Psoas muscle (tissue), 8 donors: ENCODE measurements around the gene OSGEP. TPM values are rescaled to one million over a fixed set of nuclear protein-coding genes. Genes with fewer than 3 reads are reported as not detected.
A peak's percentile ranks its signal among the peaks of the same experiment; 100 is the strongest.

Source experiments
- ATAC-seq, 4 donors: fragments of 200-7000 bp; cut with Tn5 transposase; one replicate each; pipeline ENCODE4 v1.9.1; 2020; ENCODE audit warnings: moderate library complexity in 3 of 4, mild to moderate bottlenecking in 2 of 4
- DNase-seq, 2 donors: peaks; one replicate each; pipeline ENCODE4 v3.0.0-alpha.2; 2020
- H3K27ac ChIP-seq: fragments of 200-600 bp; one replicate; pipeline ENCODE4 v1.8.0; 2022
- H3K27me3 ChIP-seq, 3 donors: fragments of 200-600 bp in 1 of 3; one replicate each; pipeline versions ENCODE4 v1.6.1 to v1.8.0; 2013 to 2022; ENCODE audit warnings: low read length in 2 of 3, mild to moderate bottlenecking in 2 of 3, moderate library complexity in 1 of 3; ENCODE audit not compliant: insufficient read depth in 3 of 3
- H3K36me3 ChIP-seq, 2 donors: fragments of 200-600 bp in 1 of 2; one replicate each; pipeline versions ENCODE4 v1.6.1 to v1.8.0; 2013 to 2022; ENCODE audit warnings: low read depth in 1 of 2, mild to moderate bottlenecking in 1 of 2, moderate library complexity in 1 of 2; ENCODE audit not compliant: insufficient read depth in 1 of 2
- H3K4me1 ChIP-seq: fragments of 200-600 bp; one replicate; pipeline ENCODE4 v1.8.0; 2022
- H3K4me3 ChIP-seq: fragments of 200-600 bp; one replicate; pipeline ENCODE4 v1.8.0; 2022; ENCODE audit warnings: mild to moderate bottlenecking
- H3K9me3 ChIP-seq: fragments of 200-600 bp; one replicate; pipeline ENCODE4 v1.8.0; 2022
- WGBS, 3 donors: extraction: QIAGEN DNeasy Blood & Tissue Kit; methylation state at CpG; one replicate each; pipeline versions ENCODE4 v1.1.6 to v1.1.7; 2013; 5-methylcytosine and 5-hydroxymethylcytosine counted together
- intact Hi-C, 2 donors: fragments of 100-400 bp; cut with DNase I; formaldehyde crosslinking; loops; one replicate each; pipeline versions ENCODE4 v1.11.0 to v1.14.2; 2022
- polyA plus RNA-seq, 3 donors: library from polyadenylated mRNA; stranded (reverse); fragments of 200-250 nt; gene quantifications; one replicate each; pipeline ENCODE4 v1.2.3, GENCODE V29; 2013
- total RNA-seq, 4 donors: library from RNA; stranded (reverse); fragmentation: NEBNext Ultra II Directional in 2 of 4; extraction: Animal tissue kit (Norgen Biotek cat#: 25700) in 2 of 4; gene quantifications; one replicate each; pipeline versions ENCODE4 v1.2.1 to v1.2.4, GENCODE V29; 2021 to 2023
- TF ChIP-seq, protein P1 (sequence below): fragments of 200-600 bp; IDR thresholded peaks from one replicate; pipeline ENCODE4 v1.8.0; 2022; ENCODE audit warnings: antibody characterized with exemption
- donor health status: healthy with polysubstance abuse.
- donor health status: DM: no; HTN: no; CAD: no; lungs with moderate emphysema.
- donor health status: Bipolar disorder and iron deficiency.
- donor health status: healthy.
- donor health status: DM: yes; HTN: yes; CAD: no.
- donor health status: DM: no; HTN: no; CAD: no.
- donor health status: DM: no; HTN: no; CAD: no.
- donor health status: DM: yes; HTN: yes; CAD: no.

The OSGEP gene
- total and polyA plus RNA-seq, 7 donors: 16.6 to 24.4 (median 18.2) TPM

DNA sequence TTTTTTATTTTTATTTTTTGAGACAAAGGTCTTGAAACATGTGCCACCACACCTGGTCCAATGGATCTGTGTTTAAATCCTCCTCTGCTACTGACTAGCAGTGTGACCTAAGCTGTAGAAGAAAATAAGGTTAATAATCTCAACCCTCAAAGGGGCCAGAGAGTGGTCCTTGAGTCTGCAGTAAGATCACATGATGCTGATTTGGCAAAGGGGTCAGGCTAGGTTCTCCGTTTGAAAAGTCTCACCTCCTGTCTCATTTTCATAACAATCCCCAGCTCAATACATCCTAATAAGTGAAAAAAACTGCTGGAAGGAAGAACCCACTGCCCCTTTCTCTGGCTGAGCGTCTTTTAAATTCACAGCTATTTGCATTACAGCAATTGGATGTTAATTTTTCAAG, 33.3 kb downstream of the OSGEP start:
- Histone ChIP-seq H3K9me3 (no peaks in the 10 kb centered on the region), H3K27ac (no peak overlapping the region), H3K4me3 (no peak overlapping the region), H3K4me1 (no peaks in the 10 kb centered on the region), H3K36me3 (peaks cover 0 to 36% of the 10 kb centered on the region in 2 donors), H3K27me3 (no peaks in the 10 kb centered on the region)
- intact Hi-C loops: no loop called here
- WGBS, 3 donors: 50 to 58% (median 55%) methylated on average over 2 of the region's 2 CpGs
- TF ChIP-seq, protein P1, sequence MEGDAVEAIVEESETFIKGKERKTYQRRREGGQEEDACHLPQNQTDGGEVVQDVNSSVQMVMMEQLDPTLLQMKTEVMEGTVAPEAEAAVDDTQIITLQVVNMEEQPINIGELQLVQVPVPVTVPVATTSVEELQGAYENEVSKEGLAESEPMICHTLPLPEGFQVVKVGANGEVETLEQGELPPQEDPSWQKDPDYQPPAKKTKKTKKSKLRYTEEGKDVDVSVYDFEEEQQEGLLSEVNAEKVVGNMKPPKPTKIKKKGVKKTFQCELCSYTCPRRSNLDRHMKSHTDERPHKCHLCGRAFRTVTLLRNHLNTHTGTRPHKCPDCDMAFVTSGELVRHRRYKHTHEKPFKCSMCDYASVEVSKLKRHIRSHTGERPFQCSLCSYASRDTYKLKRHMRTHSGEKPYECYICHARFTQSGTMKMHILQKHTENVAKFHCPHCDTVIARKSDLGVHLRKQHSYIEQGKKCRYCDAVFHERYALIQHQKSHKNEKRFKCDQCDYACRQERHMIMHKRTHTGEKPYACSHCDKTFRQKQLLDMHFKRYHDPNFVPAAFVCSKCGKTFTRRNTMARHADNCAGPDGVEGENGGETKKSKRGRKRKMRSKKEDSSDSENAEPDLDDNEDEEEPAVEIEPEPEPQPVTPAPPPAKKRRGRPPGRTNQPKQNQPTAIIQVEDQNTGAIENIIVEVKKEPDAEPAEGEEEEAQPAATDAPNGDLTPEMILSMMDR: no peak
- DNase-seq (no peak), ATAC-seq (no peak)

- intact Hi-C loops: loop anchor here in 1 of 2 donors (5.0 kb wide), 1 partner anchor 188 kb away; no protein-coding TSS in a partner anchor
- H3K4me1 ChIP-seq: peaks cover under 1% of the 10 kb centered on the region
- H3K27me3 ChIP-seq: no peaks in the 10 kb centered on the region
- no peak for DNase-seq
- H3K27ac ChIP-seq: peak overlapping the region; percentile 38
- H3K9me3 ChIP-seq: no peaks in the 10 kb centered on the region
- peaks cover 0 to 19% of the 10 kb centered on the region in 2 donors for H3K36me3 ChIP-seq
- peak in 1 of 4 donors; percentile 31 for ATAC-seq
- H3K4me3 ChIP-seq: no peak overlapping the region
- 7 to 17% (median 9%) methylated on average over 1 of the region's 1 CpG for WGBS, 3 donors
- TF ChIP-seq, protein P1: no peak
These were observed 35.2 kb downstream of the OSGEP start for GRCh38 chr14:20419419-20419818.

DNA sequence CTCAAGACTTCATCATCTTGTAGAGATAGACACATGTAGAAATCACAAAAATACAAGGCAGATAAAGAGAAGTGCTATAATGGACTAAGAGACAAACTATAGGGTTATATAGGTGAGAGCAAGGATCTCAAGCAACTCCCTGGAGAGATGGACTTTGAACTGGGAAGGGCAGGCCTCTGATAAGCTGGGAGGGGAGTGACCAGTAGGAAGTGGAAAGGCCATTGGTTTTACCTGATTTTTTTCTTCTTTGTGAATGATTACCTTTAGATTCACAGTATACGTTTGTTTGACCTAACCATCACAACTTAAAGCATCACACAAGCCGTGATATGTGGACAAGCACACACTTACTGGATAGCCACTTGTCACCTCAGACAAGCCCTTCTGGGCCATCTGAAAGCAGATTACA, 36.1 kb downstream of the OSGEP start:
- peaks cover 8% of the 10 kb centered on the region for H3K4me1 ChIP-seq
- intact Hi-C loops: loop anchor here in 1 of 2 donors (5.0 kb wide), 1 partner anchor 189 kb away; no protein-coding TSS in a partner anchor
- no peaks in the 10 kb centered on the region for H3K9me3 ChIP-seq
- TF ChIP-seq, protein P1: no peak
- H3K27ac ChIP-seq: no peak overlapping the region
- peaks cover 0 to 9% of the 10 kb centered on the region in 2 donors for H3K36me3 ChIP-seq
- DNase-seq: no peak
- no peaks in the 10 kb centered on the region for H3K27me3 ChIP-seq
- H3K4me3 ChIP-seq: no peak overlapping the region
- 86 to 97% (median 94%) methylated on average over 2 of the region's 2 CpGs for WGBS, 3 donors
- ATAC-seq: no peak

DNA sequence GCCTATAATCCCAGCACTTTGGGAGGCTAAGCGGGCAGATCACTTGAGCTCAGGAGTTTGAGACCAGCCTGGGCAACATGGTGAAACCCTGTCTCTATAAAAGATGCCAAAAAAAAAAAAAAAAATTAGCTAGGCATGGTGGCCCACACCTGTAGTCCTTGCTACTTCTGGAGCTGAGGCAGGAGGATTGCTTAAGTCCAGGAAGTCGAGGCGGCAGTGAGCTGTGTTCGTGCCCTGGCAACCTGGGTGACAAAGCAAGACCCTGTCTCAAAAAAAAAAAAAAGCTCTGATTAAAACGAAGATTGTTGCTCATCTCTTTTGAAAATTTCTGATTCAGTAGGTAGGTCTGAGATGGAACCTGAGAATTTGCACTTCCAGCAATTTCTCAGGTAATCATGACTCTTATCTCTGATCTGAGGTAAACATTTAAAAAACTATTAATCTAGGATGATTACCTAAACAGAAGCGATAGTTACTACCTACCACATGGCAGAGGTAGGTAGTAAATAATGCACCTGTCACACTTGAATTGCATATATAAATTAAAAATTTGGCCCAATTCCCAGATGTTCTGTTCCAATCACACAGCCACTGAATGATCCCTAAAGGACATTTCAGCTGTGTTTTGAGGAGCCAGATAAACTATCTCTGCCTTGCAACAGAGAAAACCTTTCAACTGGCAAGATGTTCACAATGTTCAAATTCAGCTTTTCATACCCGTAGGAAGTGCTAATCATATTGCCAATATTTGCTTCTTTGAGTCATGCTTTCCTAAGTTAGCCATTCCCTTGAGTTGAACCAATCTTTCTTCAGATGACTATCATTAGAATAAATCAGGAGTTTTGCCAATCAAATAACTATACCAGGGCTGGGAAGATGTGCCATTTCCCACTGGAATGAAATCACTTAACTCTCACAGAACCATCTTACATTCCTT, 37.1 kb downstream of the OSGEP start:
- TF ChIP-seq, protein P1: no peak

More for the DNA sequence above, 37.1 kb downstream of the OSGEP start:
- ATAC-seq: no peak
- no peaks in the 10 kb centered on the region for H3K36me3 ChIP-seq
- intact Hi-C loops: loop anchor here in 1 of 2 donors (5.0 kb wide), 1 partner anchor 190 kb away; no protein-coding TSS in a partner anchor
- H3K9me3 ChIP-seq: no peaks in the 10 kb centered on the region
- peaks cover 8% of the 10 kb centered on the region for H3K4me1 ChIP-seq
- no peak overlapping the region for H3K4me3 ChIP-seq
- no peak for DNase-seq
- H3K27me3 ChIP-seq: no peaks in the 10 kb centered on the region
- no peak overlapping the region for H3K27ac ChIP-seq
- WGBS, 3 donors: 68 to 76% (median 76%) methylated on average over 7 of the region's 7 CpGs
